ENCODE results near the gene LOXL1. TPM values are rescaled to one million over a fixed set of nuclear protein-coding genes. Genes with fewer than 3 reads are reported as not detected.

LOXL1 gene
- total and polyA plus RNA-seq, 2 of the 13 experiments (the other 11 are each of a cell fraction or from before 2014, with no cell fraction given) = 0.51 to 1.3 TPM

GRCh38 chr15:73927476-73928240 is 1.4 kb downstream of the LOXL1 start:
- no peak overlapping the region for H2AFZ ChIP-seq (ENCODE audit: low read length)
- H3K4me2 ChIP-seq (ENCODE audit: low read depth, low read length) = peak overlapping the region; percentile 54
- peak overlapping the region; percentile 10 to 58 (median 31); a peak in 4 of 6 replicates for H3K4me3 ChIP-seq (replicated peaks in 1 of 3; ENCODE audit: insufficient read depth in 1 of 3, low read depth in 2 of 3, low read length in 3 of 3)
- peaks cover 5 to 59% of the 10 kb centered on the region in 2 experiments; a peak in 3 of 5 replicates for H3K27me3 ChIP-seq (ENCODE audit: control insufficient read depth in 1 of 2, insufficient read depth in 2 of 2, low read length in 2 of 2)
- no peak overlapping the region for H3K27ac ChIP-seq (ENCODE audit: extremely low read length, insufficient read depth, low read length)
- in situ Hi-C loops (cut with HindIII; ENCODE audit: extremely low pct_ligation_motif_present, low pct_unique_long_range_greater_than_20kb) = no loop called here
- BruUV-seq (replicated peaks) = no TSS peak
- ChIA-PET POLR2A (no interaction called here), CTCF (ENCODE audit: low intra/inter-chr PET ratio, low total read pairs) (interaction anchor here (0.8 kb wide), 1 partner anchor 54 kb away, joined by 3 read pairs; the partner anchor contains the start of gene TBC1D21)
- DNase-seq (ENCODE audit: low spot score) (no peak), ATAC-seq (peak; percentile 74), FAIRE-seq (no peak)
- no peaks in the 10 kb centered on the region for H3K79me2 ChIP-seq (ENCODE audit: insufficient read depth, low read length)
- no peaks in the 10 kb centered on the region for H4K20me1 ChIP-seq (ENCODE audit: insufficient read depth, low read length)
- H3K9me3 ChIP-seq (ENCODE audit: low read length) = no peaks in the 10 kb centered on the region
- no peak overlapping the region for H3K9ac ChIP-seq (ENCODE audit: insufficient read depth, low read depth, low read length)
- no peaks in the 10 kb centered on the region for H3K36me3 ChIP-seq (replicated peaks in 1 of 2; ENCODE audit: control insufficient read depth in 1 of 2, insufficient read depth in 2 of 2, low read length in 2 of 2)
- WGBS (ENCODE audit: low lambda C conversion rate) = no CpG with 5 or more reads among the region's 78 CpGs
- H3K4me1 ChIP-seq (ENCODE audit: insufficient read depth, low read length) = peaks cover 6% of the 10 kb centered on the region; the same call in 1 of the 2 replicates
- intact Hi-C loops (cut with micrococcal nuclease; ENCODE audit: unreplicated experiment) = no loop called here
- TF ChIP-seq ZNF878 (CRISPR knock-in tag; IDR thresholded peaks at IDR 0.05) (no peak), NAIF1 (CRISPR knock-in tag; IDR thresholded peaks at IDR 0.05; ENCODE audit: borderline replicate concordance) (no peak), NCOA5 (CRISPR knock-in tag; IDR thresholded peaks at IDR 0.05) (no peak), HMGXB4 (CRISPR knock-in tag; IDR thresholded peaks at IDR 0.05; ENCODE audit: borderline replicate concordance in 1 of 2, low read depth in 1 of 2) (peak in 1 of 2 experiments; percentile 29; a peak in 1 of 4 replicates), ZNF253 (CRISPR knock-in tag; IDR thresholded peaks at IDR 0.05; ENCODE audit: borderline replicate concordance) (no peak), DRAP1 (CRISPR knock-in tag; IDR thresholded peaks at IDR 0.05) (no peak), ZNF558 (CRISPR knock-in tag; IDR thresholded peaks at IDR 0.05; ENCODE audit: borderline replicate concordance) (no peak), WIZ (CRISPR knock-in tag; IDR thresholded peaks at IDR 0.05) (no peak), ZNF777 (CRISPR knock-in tag; IDR thresholded peaks at IDR 0.05) (peak; percentile 93), RELA (CRISPR knock-in tag; IDR thresholded peaks at IDR 0.05) (no peak), ZNF75D (CRISPR knock-in tag; IDR thresholded peaks at IDR 0.05; ENCODE audit: borderline replicate concordance) (no peak), ZNF138 (CRISPR knock-in tag; IDR thresholded peaks at IDR 0.05; ENCODE audit: low read depth) (no peak), ZNF337 (CRISPR knock-in tag; IDR thresholded peaks at IDR 0.05; ENCODE audit: borderline replicate concordance, low read depth) (no peak), NFE2L2 (IDR thresholded peaks at IDR 0.05; ENCODE audit: low read length) (no peak), HOMEZ (CRISPR knock-in tag; IDR thresholded peaks at IDR 0.05; ENCODE audit: low read depth) (no peak), ZBTB38 (CRISPR knock-in tag; IDR thresholded peaks at IDR 0.05) (no peak), POLR2G (IDR thresholded peaks at IDR 0.05; ENCODE audit: low read depth, low read length) (no peak), GLI4 (CRISPR knock-in tag; IDR thresholded peaks at IDR 0.05; ENCODE audit: borderline replicate concordance) (no peak)
